Activated B cell treated with CpG ODN at 0.5 μM for 24 hours (primary cell): ENCODE data around the gene FARP1. TPM values are rescaled to one million over a fixed set of nuclear protein-coding genes. Genes with fewer than 3 reads are reported as not detected.

ENCODE experiments used
- ATAC-seq: fragments of 200-7000 bp; cut with Tn5 transposase; one replicate; pipeline ENCODE4 v1.10.0; 2021; ENCODE audit warnings: low read depth, mild to moderate bottlenecking, moderate library complexity
- CTCF ChIA-PET: fragments of 350-600 bp; sonication (Branson Sonifier 250); formaldehyde crosslinking; loops from one replicate; lab custom pipeline; 2021; ENCODE audit warnings: antibody characterized with exemption; lab: Charles Lee
- POLR2A ChIA-PET: fragments of 350-600 bp; sonication (Branson Sonifier 250); formaldehyde crosslinking; loops from one replicate; lab custom pipeline; 2021; ENCODE audit warnings: antibody characterized with exemption; lab: Charles Lee
- DNase-seq: peaks from one replicate; pipeline ENCODE4 v3.0.0; 2022
- H3K27ac Mint-ChIP-seq: one replicate; pipeline ENCODE4 v1.8.0; 2020; ENCODE audit warnings: mixed read lengths
- H3K27me3 Mint-ChIP-seq: one replicate; pipeline ENCODE4 v1.8.0; 2021; ENCODE audit warnings: mixed read lengths
- H3K36me3 Mint-ChIP-seq: one replicate; pipeline ENCODE4 v1.8.0; 2021; ENCODE audit warnings: low read depth, mixed read lengths
- H3K4me1 Mint-ChIP-seq: one replicate; pipeline ENCODE4 v1.8.0; 2021; ENCODE audit warnings: mixed read lengths
- H3K4me3 Mint-ChIP-seq: one replicate; pipeline ENCODE4 v1.8.0; 2020; ENCODE audit warnings: mild to moderate bottlenecking, mixed read lengths
- H3K9me3 Mint-ChIP-seq: one replicate; pipeline ENCODE4 v1.8.0; 2020; ENCODE audit warnings: mixed read lengths
- intact Hi-C: fragments of 100-400 bp; cut with micrococcal nuclease; formaldehyde crosslinking; loops from one replicate; pipeline ENCODE4 v1.15.1; 2024
- total RNA-seq: library from RNA; stranded (reverse); gene quantifications from 2 replicates; pipeline ENCODE4 v1.2.3, GENCODE V29; 2022
- TF ChIP-seq, protein P1 (sequence below): fragments of 200-600 bp; IDR thresholded peaks from one replicate; pipeline ENCODE4 v1.8.0; 2022; ENCODE audit warnings: antibody characterized with exemption, mild to moderate bottlenecking

FARP1 gene
- total RNA-seq, 1 donor from 2014 or later, result 2.1 TPM

DNA sequence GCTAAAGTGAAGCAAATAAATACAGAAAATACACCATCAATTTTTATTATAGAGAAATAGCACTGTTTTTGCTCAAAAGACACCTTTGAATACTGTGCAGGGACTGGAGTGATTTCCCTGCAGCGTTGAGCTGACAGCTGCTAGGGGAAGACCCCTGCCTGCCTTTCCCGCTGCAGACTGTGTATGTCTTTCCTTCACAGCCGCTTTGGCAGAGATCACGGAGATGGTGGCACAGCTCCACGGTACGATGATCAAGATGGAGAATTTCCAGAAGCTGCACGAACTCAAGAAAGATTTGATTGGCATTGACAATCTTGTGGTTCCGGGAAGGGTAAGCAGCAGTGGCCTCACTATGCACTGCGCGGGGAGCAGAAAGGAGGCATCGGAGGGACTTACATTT is 292.5 kb downstream of the FARP1 start:
- Mint-ChIP-seq H3K4me1 (no peaks in the 10 kb centered on the region), H3K9me3 (no peaks in the 10 kb centered on the region), H3K27me3 (peaks cover 13% of the 10 kb centered on the region), H3K36me3 (no peaks in the 10 kb centered on the region), H3K4me3 (no peak overlapping the region), H3K27ac (no peak overlapping the region)
- ChIA-PET POLR2A (no interaction called here), CTCF (interaction anchor here (0.6 kb wide), 1 partner anchor 247 kb away, joined by 3 read pairs; no protein-coding TSS in a partner anchor)
- no peak for ATAC-seq
- no peak for DNase-seq
- TF ChIP-seq, protein P1, sequence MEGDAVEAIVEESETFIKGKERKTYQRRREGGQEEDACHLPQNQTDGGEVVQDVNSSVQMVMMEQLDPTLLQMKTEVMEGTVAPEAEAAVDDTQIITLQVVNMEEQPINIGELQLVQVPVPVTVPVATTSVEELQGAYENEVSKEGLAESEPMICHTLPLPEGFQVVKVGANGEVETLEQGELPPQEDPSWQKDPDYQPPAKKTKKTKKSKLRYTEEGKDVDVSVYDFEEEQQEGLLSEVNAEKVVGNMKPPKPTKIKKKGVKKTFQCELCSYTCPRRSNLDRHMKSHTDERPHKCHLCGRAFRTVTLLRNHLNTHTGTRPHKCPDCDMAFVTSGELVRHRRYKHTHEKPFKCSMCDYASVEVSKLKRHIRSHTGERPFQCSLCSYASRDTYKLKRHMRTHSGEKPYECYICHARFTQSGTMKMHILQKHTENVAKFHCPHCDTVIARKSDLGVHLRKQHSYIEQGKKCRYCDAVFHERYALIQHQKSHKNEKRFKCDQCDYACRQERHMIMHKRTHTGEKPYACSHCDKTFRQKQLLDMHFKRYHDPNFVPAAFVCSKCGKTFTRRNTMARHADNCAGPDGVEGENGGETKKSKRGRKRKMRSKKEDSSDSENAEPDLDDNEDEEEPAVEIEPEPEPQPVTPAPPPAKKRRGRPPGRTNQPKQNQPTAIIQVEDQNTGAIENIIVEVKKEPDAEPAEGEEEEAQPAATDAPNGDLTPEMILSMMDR, result no peak
- intact Hi-C loops, result no loop called here

DNA sequence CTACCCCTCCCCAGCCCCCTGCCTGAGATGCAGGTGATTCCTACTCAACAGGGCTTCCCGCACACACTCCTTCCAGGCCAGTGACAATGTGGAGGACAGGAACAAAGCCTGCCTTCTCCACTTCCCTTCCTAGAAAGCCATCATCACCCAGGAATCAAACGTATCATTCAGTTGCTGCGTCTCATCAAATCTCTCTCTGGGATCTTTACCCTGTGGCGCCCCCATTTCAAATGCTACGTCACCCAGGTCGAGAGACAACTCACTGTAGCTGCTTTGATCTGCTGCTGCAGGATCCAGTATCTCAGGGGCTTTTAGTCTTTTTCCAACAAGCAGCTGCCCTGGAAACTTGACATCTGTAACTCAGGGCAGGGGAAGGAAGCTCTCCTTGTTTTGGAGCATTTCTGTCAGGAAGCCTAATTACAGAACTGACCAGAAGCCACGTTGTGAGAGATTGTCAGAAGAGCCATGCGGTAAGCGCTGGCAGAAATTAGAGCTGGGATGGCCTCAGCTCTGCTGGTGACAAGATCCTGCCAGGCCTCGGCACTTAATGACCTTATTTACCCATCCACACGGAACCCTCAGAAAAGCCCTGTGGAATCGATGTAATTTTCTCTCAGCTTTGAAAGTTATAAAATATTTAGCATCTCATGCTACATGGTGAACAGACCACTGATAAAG is 293.5 kb downstream of the FARP1 start:
- no peak for ATAC-seq
- TF ChIP-seq, protein P1, result no peak
- intact Hi-C loops, result no loop called here
- Mint-ChIP-seq H3K36me3 (no peaks in the 10 kb centered on the region), H3K27ac (no peak overlapping the region), H3K9me3 (no peaks in the 10 kb centered on the region), H3K4me1 (no peaks in the 10 kb centered on the region), H3K4me3 (no peak overlapping the region), H3K27me3 (peaks cover 11% of the 10 kb centered on the region)
- CTCF ChIA-PET, result interaction anchor here (1.4 kb wide), 1 partner anchor 217 kb away, joined by 3 read pairs; no protein-coding TSS in a partner anchor
- DNase-seq, result no peak
- POLR2A ChIA-PET, result no interaction called here

DNA sequence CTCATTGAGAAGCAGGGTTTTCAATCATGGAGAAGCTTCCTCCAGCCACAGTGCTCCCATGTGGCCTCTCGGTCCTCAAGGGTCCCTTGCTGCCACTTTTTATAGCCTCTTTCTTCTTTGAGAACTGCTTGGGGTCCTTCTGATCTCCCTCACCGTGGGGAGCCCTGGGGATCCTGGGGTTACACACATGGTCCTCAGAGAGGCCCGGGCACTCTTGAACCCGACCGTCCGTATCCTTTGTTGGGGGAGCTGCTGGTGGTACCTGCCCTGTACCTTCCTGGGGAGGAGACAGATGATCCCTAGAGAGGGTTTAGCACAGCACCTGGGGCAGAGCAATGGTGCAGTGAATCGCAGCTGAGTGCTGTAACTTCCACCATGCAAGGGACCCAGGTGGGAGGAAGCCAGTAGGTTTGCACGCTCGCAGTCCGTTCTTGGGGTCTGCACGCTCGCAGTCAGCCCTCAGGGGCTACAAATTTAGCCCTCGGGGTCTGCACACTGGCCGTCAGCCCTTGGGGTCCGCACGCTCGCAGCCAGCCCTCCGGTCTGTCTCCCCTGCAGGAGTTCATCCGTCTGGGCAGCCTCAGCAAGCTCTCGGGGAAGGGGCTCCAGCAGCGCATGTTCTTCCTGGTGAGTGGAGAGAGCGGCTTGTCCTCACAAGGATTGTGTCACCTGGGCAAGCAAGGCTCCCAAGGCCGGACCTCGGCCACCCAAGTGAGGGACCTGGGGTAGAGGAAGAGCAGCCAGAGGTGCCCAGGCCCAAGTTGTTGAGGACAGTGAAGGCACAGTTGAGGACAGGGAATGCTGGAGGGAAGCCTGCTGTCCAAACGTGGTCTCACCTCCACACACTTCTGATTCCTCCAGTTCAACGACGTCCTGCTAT is 295.6 kb downstream of the FARP1 start:
- Mint-ChIP-seq H3K36me3 (no peaks in the 10 kb centered on the region), H3K4me3 (no peak overlapping the region), H3K27ac (no peak overlapping the region), H3K27me3 (peaks cover 5% of the 10 kb centered on the region), H3K4me1 (no peaks in the 10 kb centered on the region), H3K9me3 (no peaks in the 10 kb centered on the region)
- intact Hi-C loops, result no loop called here
- ChIA-PET POLR2A (no interaction called here), CTCF (no interaction called here)
- DNase-seq (no peak), ATAC-seq (no peak)
- TF ChIP-seq, protein P1, result no peak

DNA sequence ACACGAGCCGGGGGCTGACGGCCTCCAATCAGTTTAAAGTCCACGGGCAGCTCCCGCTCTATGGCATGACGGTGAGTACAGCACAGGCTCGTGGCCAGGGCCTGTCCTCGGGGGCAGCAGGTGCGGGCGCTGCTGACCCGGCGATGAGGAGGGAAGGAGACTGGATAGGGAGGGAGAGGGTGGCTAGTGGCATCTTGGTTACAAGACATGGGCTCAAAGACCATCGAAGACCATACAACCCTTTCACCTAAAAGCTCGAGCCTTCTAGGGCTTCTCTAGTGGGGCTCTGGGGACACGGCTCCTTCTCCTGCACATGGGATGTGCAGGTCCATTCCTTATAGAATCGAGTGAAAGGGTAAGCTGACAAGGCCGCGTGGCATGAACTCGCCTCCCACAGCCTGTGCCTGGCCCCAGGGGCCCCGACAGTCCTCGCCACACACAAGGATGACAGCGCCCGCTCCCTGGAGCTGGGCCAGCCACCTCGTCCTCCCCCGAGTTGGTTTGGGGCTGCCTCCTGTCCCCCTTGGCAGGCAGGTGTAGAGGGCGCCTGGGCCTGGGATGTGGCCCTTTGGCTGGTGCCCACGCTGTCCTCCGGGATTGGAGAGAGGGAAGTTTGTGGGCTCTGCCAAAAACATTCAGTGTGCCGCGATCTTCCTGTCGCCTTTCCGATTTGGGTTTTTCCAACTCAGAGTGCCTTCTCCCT is 296.4 kb downstream of the FARP1 start:
- Mint-ChIP-seq H3K9me3 (no peaks in the 10 kb centered on the region), H3K27me3 (peaks cover 5% of the 10 kb centered on the region), H3K4me1 (no peaks in the 10 kb centered on the region), H3K27ac (no peak overlapping the region), H3K4me3 (no peak overlapping the region), H3K36me3 (no peaks in the 10 kb centered on the region)
- TF ChIP-seq, protein P1, result no peak
- intact Hi-C loops, result no loop called here
- CTCF ChIA-PET, result no interaction called here
- POLR2A ChIA-PET, result no interaction called here
- ATAC-seq, result no peak
- DNase-seq, result no peak

DNA sequence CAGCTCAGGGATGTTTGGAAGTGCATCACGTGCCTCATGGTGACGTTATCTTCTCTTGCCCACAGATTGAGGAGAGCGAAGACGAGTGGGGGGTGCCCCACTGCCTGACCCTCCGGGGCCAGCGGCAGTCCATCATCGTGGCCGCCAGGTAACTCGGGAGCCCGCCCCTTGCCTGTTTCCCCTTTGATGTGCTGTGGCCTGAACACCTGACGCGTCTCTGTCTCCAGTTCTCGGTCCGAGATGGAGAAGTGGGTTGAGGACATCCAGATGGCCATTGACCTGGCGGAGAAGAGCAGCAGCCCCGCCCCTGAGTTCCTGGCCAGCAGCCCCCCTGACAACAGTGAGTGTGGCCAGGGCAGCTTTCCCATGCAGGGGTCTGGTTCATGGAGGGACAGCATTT is 297.0 kb downstream of the FARP1 start:
- H3K27ac Mint-ChIP-seq, result no peak overlapping the region
- DNase-seq, result no peak
- no peaks in the 10 kb centered on the region for H3K9me3 Mint-ChIP-seq
- H3K27me3 Mint-ChIP-seq, result peaks cover 5% of the 10 kb centered on the region
- H3K36me3 Mint-ChIP-seq, result no peaks in the 10 kb centered on the region
- no peaks in the 10 kb centered on the region for H3K4me1 Mint-ChIP-seq
- TF ChIP-seq, protein P1, result no peak
- ChIA-PET CTCF (no interaction called here), POLR2A (no interaction called here)
- no peak overlapping the region for H3K4me3 Mint-ChIP-seq
- no peak for ATAC-seq
- intact Hi-C loops, result no loop called here
